ENCODE data around the gene GRPR. TPM values are rescaled to one million over a fixed set of nuclear protein-coding genes. Genes with fewer than 3 reads are reported as not detected.

GRPR gene
- total RNA-seq, 1 donor from 2014 or later, result not detected

DNA sequence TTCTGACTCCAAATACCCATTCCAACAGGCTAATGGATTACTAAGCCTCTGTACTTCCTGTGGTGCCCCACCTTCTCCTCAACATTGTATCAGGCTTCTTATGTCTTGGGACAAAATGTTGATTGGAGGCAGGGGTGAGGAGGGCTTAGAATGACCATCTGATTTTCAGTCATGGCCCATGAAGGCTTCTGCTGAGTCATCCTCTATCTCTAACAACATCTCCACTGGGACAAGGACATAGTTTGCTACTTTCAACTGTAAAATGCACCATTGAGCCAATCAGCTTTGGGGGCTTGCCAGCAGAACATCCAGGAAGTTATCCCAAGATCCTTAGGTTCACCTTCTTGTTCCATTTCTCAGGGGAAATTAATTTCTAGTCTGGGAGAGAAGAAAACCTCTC lies 73.5 kb downstream of the GRPR start:
- no peak overlapping the region for H3K4me3 ChIP-seq (ENCODE audit: low read depth, low read length)

DNA sequence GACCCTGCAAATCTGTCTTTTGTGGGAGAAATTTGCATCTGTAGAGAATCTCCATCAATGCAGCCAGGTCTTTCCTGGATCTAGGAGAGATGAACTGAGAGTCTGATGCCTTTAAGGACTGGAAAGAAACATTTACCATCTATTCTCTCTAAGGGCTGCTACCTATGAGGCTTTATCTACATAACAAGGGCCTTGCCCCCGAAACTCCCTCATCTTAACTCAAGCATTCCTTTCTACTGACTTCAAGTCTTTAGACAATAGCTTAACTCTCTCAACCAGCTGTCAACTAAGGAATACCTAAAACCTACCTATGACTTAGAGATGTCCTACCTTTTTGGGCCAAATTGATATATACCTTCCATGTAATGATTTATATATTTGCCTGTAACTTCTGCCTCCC lies 76.0 kb downstream of the GRPR start:
- Histone ChIP-seq H3K4me3 (ENCODE audit: low read depth, low read length) (no peak overlapping the region), H3K27me3 (ENCODE audit: control insufficient read depth, insufficient read depth, low read length) (no peaks in the 10 kb centered on the region), H3K36me3 (ENCODE audit: control insufficient read depth, insufficient read depth, low read length) (no peaks in the 10 kb centered on the region)
- DNase-seq (ENCODE audit: low read depth), result no peak
- TF ChIP-seq CTCF (IDR thresholded peaks at IDR 0.05; ENCODE audit: insufficient read depth, low read length, poor library complexity, severe bottlenecking), result no peak

More for the DNA sequence above, 73.5 kb downstream of the GRPR start:
- no peak for DNase-seq (ENCODE audit: low read depth)
- TF ChIP-seq CTCF (IDR thresholded peaks at IDR 0.05; ENCODE audit: insufficient read depth, low read length, poor library complexity, severe bottlenecking), result no peak
- Histone ChIP-seq H3K27me3 (ENCODE audit: control insufficient read depth, insufficient read depth, low read length) (no peaks in the 10 kb centered on the region), H3K36me3 (ENCODE audit: control insufficient read depth, insufficient read depth, low read length) (no peaks in the 10 kb centered on the region)

GRCh38 chrX:16202943-16203342 lies 79.6 kb downstream of the GRPR start:
- H3K27me3 ChIP-seq (ENCODE audit: control insufficient read depth, insufficient read depth, low read length), result no peaks in the 10 kb centered on the region
- no peak overlapping the region for H3K4me3 ChIP-seq (ENCODE audit: low read depth, low read length)
- no peak for DNase-seq (ENCODE audit: low read depth)
- H3K36me3 ChIP-seq (ENCODE audit: control insufficient read depth, insufficient read depth, low read length), result no peaks in the 10 kb centered on the region
- TF ChIP-seq CTCF (IDR thresholded peaks at IDR 0.05; ENCODE audit: insufficient read depth, low read length, poor library complexity, severe bottlenecking), result no peak

Other genes starting within 250 kb of the GRPR start
- gene MAGEB17, start 43.9 kb downstream of the GRPR start, total RNA-seq, result not detected in 2 replicates